Aorta (tissue), 5 donors: ENCODE data around the gene UGT1A7. TPM values are rescaled to one million over a fixed set of nuclear protein-coding genes. Genes with fewer than 3 reads are reported as not detected.

Source experiments
- ATAC-seq: fragments of 200-7000 bp; cut with Tn5 transposase; one replicate; pipeline ENCODE4 v1.9.1; 2022; ENCODE audit warnings: moderate library complexity; ENCODE audit not compliant: low FRiP score
- DNase-seq, 2 donors: peaks; one replicate each; pipeline ENCODE4 v3.0.0-alpha.2; 2020
- H3K27ac ChIP-seq, 2 donors: one replicate each; pipeline ENCODE4 v1.5.1; 2013; ENCODE audit warnings: low read length in 2 of 2, mild to moderate bottlenecking in 2 of 2, moderate library complexity in 2 of 2, control low read depth in 1 of 2, inconsistent platforms in 1 of 2, low read depth in 1 of 2
- H3K27me3 ChIP-seq, 2 donors: one replicate each; pipeline ENCODE4 v1.6.1; 2013; ENCODE audit warnings: control low read depth in 1 of 2, low read length in 1 of 2, mild to moderate bottlenecking in 1 of 2, moderate library complexity in 1 of 2; ENCODE audit not compliant: insufficient read depth in 2 of 2, control insufficient read depth in 1 of 2
- H3K36me3 ChIP-seq, 2 donors: one replicate each; pipeline ENCODE4 v1.6.1; 2013; ENCODE audit warnings: control low read depth in 1 of 2, low read length in 1 of 2, mild to moderate bottlenecking in 1 of 2; ENCODE audit not compliant: insufficient read depth in 2 of 2, control insufficient read depth in 1 of 2
- H3K4me1 ChIP-seq, 2 donors: one replicate each; pipeline ENCODE4 v1.6.1; 2013; ENCODE audit warnings: low read length in 2 of 2, control low read depth in 1 of 2, mild to moderate bottlenecking in 1 of 2, moderate library complexity in 1 of 2; ENCODE audit not compliant: insufficient read depth in 2 of 2, control insufficient read depth in 1 of 2
- H3K4me3 ChIP-seq, 2 donors: one replicate each; pipeline ENCODE4 v1.5.1; 2013; ENCODE audit warnings: low read length in 2 of 2, control low read depth in 1 of 2, mild to moderate bottlenecking in 1 of 2
- H3K9me3 ChIP-seq: one replicate; pipeline ENCODE4 v1.6.1; 2013; ENCODE audit warnings: mild to moderate bottlenecking, low read length; ENCODE audit not compliant: control insufficient read depth
- WGBS, 2 donors: extraction: QIAGEN DNeasy Blood & Tissue Kit; methylation state at CpG; one replicate each; pipeline ENCODE4 v1.1.7; 2013; 5-methylcytosine and 5-hydroxymethylcytosine counted together
- intact Hi-C, 2 donors: fragments of 100-400 bp; cut with DNase I; formaldehyde crosslinking; loops; one replicate each; pipeline versions ENCODE4 v1.14.2 to v1.15.0; 2022
- polyA plus RNA-seq, 2 donors: library from polyadenylated mRNA; stranded (reverse); fragments of 200-250 nt; gene quantifications; one replicate each; pipeline ENCODE4 v1.2.3, GENCODE V29; 2013
- total RNA-seq, 2 donors: library from RNA; stranded (reverse); fragmentation: NEBNext Ultra II Directional; extraction: Animal tissue kit (Norgen Biotek cat#: 25700); gene quantifications; one replicate each; pipeline ENCODE4 v1.2.1, GENCODE V29; 2021
- donor health status: healthy with polysubstance abuse.
- donor health status: Bipolar disorder and iron deficiency.
- donor health status: DM: no; HTN: no; CAD: no.
- donor health status: DM: no; HTN: no; CAD: no.
- donor health status: DM: yes; HTN: yes; CAD: no.

Gene UGT1A7
- total and polyA plus RNA-seq, 4 donors = 0.05 to 1.8 TPM; not detected in 2

DNA sequence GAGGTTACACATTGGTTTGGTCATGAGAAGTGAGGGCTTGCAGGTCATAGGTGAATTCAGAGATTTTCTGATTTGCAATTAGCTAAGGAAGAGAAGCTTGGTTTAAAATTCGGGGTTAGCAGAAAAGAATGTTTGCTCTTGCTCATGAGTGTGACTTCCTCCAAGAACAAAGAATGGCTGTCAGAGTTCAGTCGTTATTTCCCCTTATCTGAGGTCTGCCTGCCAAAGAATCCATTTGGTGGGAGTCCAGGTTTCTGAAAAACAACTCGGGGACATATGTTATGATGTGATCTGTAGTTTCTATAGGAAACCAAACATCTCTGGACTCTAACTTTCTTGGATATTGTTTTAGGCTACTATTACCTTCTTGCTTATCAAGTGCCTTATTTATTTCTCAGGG, 7.8 kb downstream of the UGT1A7 start:
- intact Hi-C loops = no loop called here
- ATAC-seq (no peak), DNase-seq (no peak)
- Histone ChIP-seq H3K4me3 (no peak overlapping the region), H3K9me3 (no peaks in the 10 kb centered on the region), H3K27me3 (no peaks in the 10 kb centered on the region), H3K27ac (no peak overlapping the region), H3K36me3 (no peaks in the 10 kb centered on the region), H3K4me1 (no peaks in the 10 kb centered on the region)
- WGBS, 2 donors = 3 to 7% methylated on average over 3 of the region's 3 CpGs

DNA sequence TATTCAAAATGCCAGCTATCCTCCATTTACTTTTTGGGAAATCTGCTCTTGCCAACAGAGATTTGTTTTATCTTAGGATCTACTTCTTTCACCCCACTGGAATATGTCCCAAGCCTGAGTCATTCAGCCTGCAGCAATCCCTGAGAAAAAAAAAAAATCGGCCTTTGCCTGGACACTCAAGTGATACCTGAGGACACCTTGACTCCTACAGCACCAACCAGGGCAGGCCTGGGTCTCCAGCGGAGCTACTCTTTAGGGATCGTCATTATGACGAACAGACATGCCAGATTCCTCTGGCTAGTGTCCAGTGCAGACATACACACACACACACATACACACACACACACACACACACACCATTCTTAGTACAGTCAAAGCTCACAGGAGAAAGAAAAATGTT, 8.7 kb downstream of the UGT1A7 start:
- Histone ChIP-seq H3K4me1 (no peaks in the 10 kb centered on the region), H3K36me3 (no peaks in the 10 kb centered on the region), H3K9me3 (no peaks in the 10 kb centered on the region), H3K27me3 (no peaks in the 10 kb centered on the region), H3K27ac (no peak overlapping the region), H3K4me3 (no peak overlapping the region)
- 47 to 51% methylated on average over 4 of the region's 4 CpGs for WGBS, 2 donors
- no peak for ATAC-seq
- no peak for DNase-seq
- intact Hi-C loops = no loop called here

- H3K36me3 ChIP-seq = no peaks in the 10 kb centered on the region
- intact Hi-C loops = no loop called here
- WGBS, 2 donors = 86% methylated on average over 11 of the region's 11 CpGs
- no peak for DNase-seq
- H3K4me1 ChIP-seq = no peaks in the 10 kb centered on the region
- no peak overlapping the region for H3K27ac ChIP-seq
- ATAC-seq = no peak
- H3K9me3 ChIP-seq = no peaks in the 10 kb centered on the region
- H3K4me3 ChIP-seq = no peak overlapping the region
- H3K27me3 ChIP-seq = no peaks in the 10 kb centered on the region
Measured at GRCh38 chr2:233691443-233692433, 10.0 kb downstream of the UGT1A7 start.

DNA sequence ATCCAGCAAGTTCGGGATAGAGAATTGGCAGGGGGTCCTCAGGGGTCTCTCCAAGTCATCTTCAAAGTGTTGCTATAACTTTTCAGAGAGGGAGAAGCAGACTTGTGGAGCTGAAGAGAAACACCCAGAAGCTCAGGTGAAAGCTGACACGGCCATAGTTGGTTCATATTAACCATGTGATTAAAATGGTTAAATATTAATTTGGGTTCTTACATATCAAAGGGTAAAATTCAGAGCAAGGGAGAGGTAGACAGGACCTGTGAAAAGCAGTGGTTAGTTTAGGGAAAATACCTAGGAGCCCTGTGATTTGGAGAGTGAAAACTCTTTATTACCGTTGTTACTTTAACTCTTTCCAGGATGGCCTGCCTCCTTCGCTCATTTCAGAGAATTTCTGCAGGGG, 10.9 kb downstream of the UGT1A7 start, which contains the start of gene UGT1A6:
Gene UGT1A6 (plus strand): TSS at position 243 of the 400 bp plus-strand sequence. CDS start 115 bp downstream, at position 358.
- no peaks in the 10 kb centered on the region for H3K9me3 ChIP-seq
- H3K4me1 ChIP-seq = no peaks in the 10 kb centered on the region
- intact Hi-C loops = no loop called here
- 89 to 92% methylated on average over 4 of the region's 4 CpGs for WGBS, 2 donors
- H3K4me3 ChIP-seq = no peak within 1 kb of the TSS
- no peak within 1 kb of the TSS for H3K27ac ChIP-seq
- no peaks in the 10 kb centered on the region for H3K36me3 ChIP-seq
- H3K27me3 ChIP-seq = no peaks in the 10 kb centered on the region
- DNase-seq (no peak), ATAC-seq (no peak)

DNA sequence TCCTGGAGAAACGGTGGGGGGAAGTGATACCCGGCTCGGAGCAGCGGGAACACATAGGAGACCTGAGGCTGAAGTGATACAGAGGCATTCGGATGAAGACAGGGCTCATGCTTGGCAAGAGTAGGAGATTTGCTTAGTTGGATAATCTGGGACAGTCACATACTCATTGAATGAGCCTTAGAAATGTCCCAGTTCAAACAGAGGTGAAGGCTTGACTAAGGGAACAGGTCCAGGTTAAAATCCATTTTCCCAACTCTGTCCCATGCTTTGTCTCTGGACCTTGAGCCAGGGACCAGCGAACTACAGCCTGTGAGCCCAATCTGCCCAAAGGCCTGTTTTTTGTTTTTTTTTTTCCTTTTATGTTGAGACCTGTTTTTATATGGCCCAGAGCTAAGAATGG, 12.3 kb downstream of the UGT1A7 start:
- Histone ChIP-seq H3K27ac (no peak overlapping the region), H3K9me3 (no peaks in the 10 kb centered on the region), H3K36me3 (no peaks in the 10 kb centered on the region), H3K27me3 (no peaks in the 10 kb centered on the region), H3K4me1 (no peaks in the 10 kb centered on the region), H3K4me3 (no peak overlapping the region)
- WGBS, 2 donors = 70 to 78% methylated on average over 6 of the region's 6 CpGs
- DNase-seq = no peak
- intact Hi-C loops = no loop called here
- ATAC-seq = no peak

DNA sequence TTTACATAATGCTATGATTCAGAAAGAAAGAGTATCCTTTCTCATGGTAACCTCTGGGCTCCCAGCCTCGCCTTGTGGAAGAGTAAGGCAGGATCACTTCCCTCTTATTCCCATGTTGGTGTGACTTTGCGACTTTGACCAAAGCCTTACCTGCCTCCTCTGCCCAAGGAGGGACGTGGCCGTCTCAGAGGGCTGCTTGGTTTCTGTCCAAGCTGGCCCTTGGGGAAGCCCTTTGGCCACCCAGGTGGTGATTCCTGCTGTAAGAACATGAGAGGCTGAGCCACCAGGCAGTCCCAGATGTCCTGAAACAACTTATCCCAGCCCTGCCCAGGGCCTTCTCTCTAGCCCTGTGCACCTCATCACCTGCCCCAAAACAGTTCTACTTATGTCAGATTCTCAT, 17.0 kb downstream of the UGT1A7 start:
- Histone ChIP-seq H3K4me1 (no peaks in the 10 kb centered on the region), H3K27ac (no peak overlapping the region), H3K36me3 (no peaks in the 10 kb centered on the region), H3K9me3 (peaks cover 1% of the 10 kb centered on the region), H3K4me3 (no peak overlapping the region), H3K27me3 (no peaks in the 10 kb centered on the region)
- DNase-seq (no peak), ATAC-seq (no peak)
- intact Hi-C loops = no loop called here
- 81% methylated on average over 4 of the region's 4 CpGs for WGBS, 2 donors

- ATAC-seq = peak; percentile 59
- Histone ChIP-seq H3K4me3 (no peak overlapping the region), H3K36me3 (no peaks in the 10 kb centered on the region), H3K9me3 (peaks cover 1% of the 10 kb centered on the region), H3K27ac (no peak overlapping the region), H3K27me3 (no peaks in the 10 kb centered on the region), H3K4me1 (no peaks in the 10 kb centered on the region)
- 92% methylated on average over 8 of the region's 8 CpGs for WGBS, 2 donors
- DNase-seq = no peak
- intact Hi-C loops = loop anchor here in 1 of 2 donors (10.0 kb wide), 1 partner anchor 215 kb away; no protein-coding TSS in a partner anchor
Measured at GRCh38 chr2:233699424-233700027, 17.8 kb downstream of the UGT1A7 start.

- no peak overlapping the region for H3K27ac ChIP-seq
- intact Hi-C loops = loop anchor here in 1 of 2 donors (10.0 kb wide), 1 partner anchor 215 kb away; no protein-coding TSS in a partner anchor
- no peak for DNase-seq
Measured at GRCh38 chr2:233700028-233700635, 18.4 kb downstream of the UGT1A7 start.

More at GRCh38 chr2:233700028-233700635, 18.4 kb downstream of the UGT1A7 start:
- peak; percentile 38 for ATAC-seq
- Histone ChIP-seq H3K4me1 (no peaks in the 10 kb centered on the region), H3K36me3 (no peaks in the 10 kb centered on the region), H3K27me3 (no peaks in the 10 kb centered on the region), H3K4me3 (no peak overlapping the region), H3K9me3 (peaks cover 1% of the 10 kb centered on the region)
- WGBS, 2 donors = 0 to 3% methylated on average over 1 of the region's 1 CpG
